Measurements from ENCODE around the gene RHOV. TPM values are rescaled to one million over a fixed set of nuclear protein-coding genes. Genes with fewer than 3 reads are reported as not detected.

Gene RHOV
- total and polyA plus RNA-seq, 12 donors = 0.11 to 0.34 (median 0.15) TPM; not detected in 8

GRCh38 chr15:40877694-40878093 lies 3.7 kb upstream of the RHOV start:
- H3K36me3 ChIP-seq (replicated peaks in 1 of 2) = no peaks in the 10 kb centered on the region
- 11 to 54% (median 46%) methylated on average over 2 of the region's 2 CpGs for WGBS, 4 donors
- no peak for DNase-seq
- H3K4me3 ChIP-seq = no peak overlapping the region
- no peaks in the 10 kb centered on the region for H3K9me3 ChIP-seq (replicated peaks in 1 of 3)
- no peaks in the 10 kb centered on the region for H3K27me3 ChIP-seq
- H3K4me1 ChIP-seq (replicated peaks in 1 of 2) = peaks cover 9 to 10% of the 10 kb centered on the region in 2 donors
- no peak overlapping the region for H3K27ac ChIP-seq
- no peak for TF ChIP-seq POLR2A (IDR thresholded peaks at IDR 0.05)
- no peak for TF ChIP-seq CTCF (IDR thresholded peaks at IDR 0.05)
- intact Hi-C loops (cut with DNase I) = no loop called here

GRCh38 chr15:40875991-40876730 lies 2.1 kb upstream of the RHOV start:
- H3K9me3 ChIP-seq (replicated peaks in 1 of 3) = no peaks in the 10 kb centered on the region
- TF ChIP-seq POLR2A (IDR thresholded peaks at IDR 0.05) = no peak
- no peak for TF ChIP-seq CTCF (IDR thresholded peaks at IDR 0.05)
- H3K4me1 ChIP-seq (replicated peaks in 1 of 2) = peaks cover 9 to 10% of the 10 kb centered on the region in 2 donors
- 84 to 91% (median 89%) methylated on average over 6 of the region's 6 CpGs for WGBS, 4 donors
- intact Hi-C loops (cut with DNase I) = no loop called here
- no peaks in the 10 kb centered on the region for H3K36me3 ChIP-seq (replicated peaks in 1 of 2)
- DNase-seq = no peak
- H3K4me3 ChIP-seq = no peak overlapping the region
- no peaks in the 10 kb centered on the region for H3K27me3 ChIP-seq
- H3K27ac ChIP-seq = no peak overlapping the region

- Histone ChIP-seq H3K4me1 (replicated peaks in 1 of 2) (peaks cover 9 to 10% of the 10 kb centered on the region in 2 donors), H3K36me3 (replicated peaks in 1 of 2) (no peaks in the 10 kb centered on the region), H3K9me3 (replicated peaks in 1 of 3) (no peaks in the 10 kb centered on the region), H3K27me3 (no peaks in the 10 kb centered on the region), H3K27ac (no peak overlapping the region), H3K4me3 (peak overlapping the region in 1 of 4 donors; percentile 62)
- TF ChIP-seq CTCF (IDR thresholded peaks at IDR 0.05) = no peak
- no peak for TF ChIP-seq POLR2A (IDR thresholded peaks at IDR 0.05)
- no peak for DNase-seq
- intact Hi-C loops (cut with DNase I) = no loop called here
- WGBS, 4 donors = 64 to 78% (median 65%) methylated on average over 18 to 33 of the region's 33 CpGs
These were observed 992 bp downstream of the RHOV start for GRCh38 chr15:40872791-40873693.
